Retinal pigment epithelial cell (primary cell): Measurements from ENCODE around the gene LLGL1.

Source experiments
- DNase-seq: peaks from one replicate; pipeline ENCODE4 v3.0.0-alpha.2; 2010; ENCODE audit warnings: low read depth
- H3K4me3 ChIP-seq: 2 replicates; pipeline ENCODE4 v1.5.1; 2011; ENCODE audit warnings: mild to moderate bottlenecking, low read length, control low read depth, moderate library complexity
- CTCF ChIP-seq: conservative IDR thresholded peaks from 2 replicates; pipeline ENCODE4 v1.5.1; 2011; ENCODE audit warnings: low read depth, low read length, control low read depth, inconsistent platforms

LLGL1 gene

GRCh38 chr17:18186627-18186982 is 38.8 kb upstream of the LLGL1 start:
- no peak for DNase-seq
- H3K4me3 ChIP-seq: peak overlapping the region; percentile 63
- no peak for TF ChIP-seq CTCF

GRCh38 chr17:18187226-18187625 is 38.2 kb upstream of the LLGL1 start:
- DNase-seq: no peak
- H3K4me3 ChIP-seq: peak overlapping the region; percentile 63
- no peak for TF ChIP-seq CTCF

- peak overlapping the region; percentile 63 for H3K4me3 ChIP-seq
- no peak for DNase-seq
- TF ChIP-seq CTCF: peak; percentile 3
Measured at GRCh38 chr17:18187821-18188761, 37.3 kb upstream of the LLGL1 start.

- no peak for TF ChIP-seq CTCF
- H3K4me3 ChIP-seq: no peak overlapping the region
- no peak for DNase-seq
Measured at GRCh38 chr17:18190628-18191235, 34.7 kb upstream of the LLGL1 start.

GRCh38 chr17:18191236-18191667 is 34.2 kb upstream of the LLGL1 start:
- TF ChIP-seq CTCF: no peak
- no peak for DNase-seq
- H3K4me3 ChIP-seq: no peak overlapping the region

- DNase-seq: no peak
- peak; percentile 43 for TF ChIP-seq CTCF
Measured at GRCh38 chr17:18191967-18192366, 33.5 kb upstream of the LLGL1 start.

More at GRCh38 chr17:18191967-18192366, 33.5 kb upstream of the LLGL1 start:
- H3K4me3 ChIP-seq: no peak overlapping the region
